Rectal smooth muscle tissue (tissue), 1 donor: ENCODE data around the gene CUZD1.
"Not testable (repeated sequence)": the region's sequence is repeated elsewhere in the genome, so short reads cannot be mapped to it uniquely, and the experiment has no call there.

Source experiments
- H3K27ac ChIP-seq: one replicate; pipeline ENCODE4 v1.7.0; 2013; ENCODE audit warnings: low read depth, low read length, inconsistent platforms
- H3K27me3 ChIP-seq: one replicate; pipeline ENCODE4 v1.7.0; 2013; ENCODE audit warnings: low read length; ENCODE audit not compliant: control insufficient read depth, insufficient read depth
- H3K36me3 ChIP-seq: one replicate; pipeline ENCODE4 v1.7.0; 2013; ENCODE audit warnings: low read length; ENCODE audit not compliant: control insufficient read depth, insufficient read depth
- H3K4me1 ChIP-seq: one replicate; pipeline ENCODE4 v1.7.0; 2013; ENCODE audit warnings: low read length; ENCODE audit not compliant: control insufficient read depth, insufficient read depth
- H3K4me3 ChIP-seq: one replicate; pipeline ENCODE4 v1.7.0; 2013; ENCODE audit warnings: low read length
- H3K9ac ChIP-seq: one replicate; pipeline ENCODE4 v1.7.0; 2013; ENCODE audit warnings: low read length

The CUZD1 gene, protein sequence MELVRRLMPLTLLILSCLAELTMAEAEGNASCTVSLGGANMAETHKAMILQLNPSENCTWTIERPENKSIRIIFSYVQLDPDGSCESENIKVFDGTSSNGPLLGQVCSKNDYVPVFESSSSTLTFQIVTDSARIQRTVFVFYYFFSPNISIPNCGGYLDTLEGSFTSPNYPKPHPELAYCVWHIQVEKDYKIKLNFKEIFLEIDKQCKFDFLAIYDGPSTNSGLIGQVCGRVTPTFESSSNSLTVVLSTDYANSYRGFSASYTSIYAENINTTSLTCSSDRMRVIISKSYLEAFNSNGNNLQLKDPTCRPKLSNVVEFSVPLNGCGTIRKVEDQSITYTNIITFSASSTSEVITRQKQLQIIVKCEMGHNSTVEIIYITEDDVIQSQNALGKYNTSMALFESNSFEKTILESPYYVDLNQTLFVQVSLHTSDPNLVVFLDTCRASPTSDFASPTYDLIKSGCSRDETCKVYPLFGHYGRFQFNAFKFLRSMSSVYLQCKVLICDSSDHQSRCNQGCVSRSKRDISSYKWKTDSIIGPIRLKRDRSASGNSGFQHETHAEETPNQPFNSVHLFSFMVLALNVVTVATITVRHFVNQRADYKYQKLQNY

DNA sequence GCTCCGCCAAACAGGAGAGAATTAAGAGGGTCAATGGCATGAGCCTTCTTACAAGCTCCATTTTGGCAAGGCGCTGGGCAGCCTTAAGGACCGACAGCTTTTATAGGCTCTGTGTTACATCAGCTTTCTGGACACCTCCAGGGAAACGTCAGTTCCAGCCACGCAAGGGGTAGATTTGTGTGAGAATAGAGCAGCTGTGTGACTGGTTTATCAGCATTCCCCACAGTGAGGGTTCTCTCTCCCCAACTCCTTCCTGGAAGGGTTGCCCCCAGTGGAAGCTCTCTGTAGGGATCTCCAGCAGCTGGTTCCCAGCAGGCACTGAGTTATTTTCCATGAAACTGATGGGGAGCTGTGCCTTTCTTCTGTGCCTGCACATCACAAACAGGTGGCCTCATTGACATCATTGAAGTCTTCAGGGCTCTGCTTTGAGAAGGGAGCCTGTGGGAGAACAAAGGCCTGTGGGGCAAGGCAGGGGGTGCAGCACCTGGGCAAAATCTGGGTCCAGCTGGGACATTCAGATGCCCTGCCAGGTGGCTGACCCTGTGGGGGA lies at the start of gene CUZD1:
CUZD1 (minus strand) TSS at position 75 of the 550 bp plus-strand sequence; CDS start at position 61, 14 bp downstream.
- Histone ChIP-seq H3K36me3 (no peaks in the 10 kb centered on the region), H3K4me1 (no peaks in the 10 kb centered on the region), H3K27me3 (no peaks in the 10 kb centered on the region), H3K9ac (no peak within 1 kb of the TSS), H3K27ac (no peak within 1 kb of the TSS), H3K4me3 (no peak within 1 kb of the TSS)

DNA sequence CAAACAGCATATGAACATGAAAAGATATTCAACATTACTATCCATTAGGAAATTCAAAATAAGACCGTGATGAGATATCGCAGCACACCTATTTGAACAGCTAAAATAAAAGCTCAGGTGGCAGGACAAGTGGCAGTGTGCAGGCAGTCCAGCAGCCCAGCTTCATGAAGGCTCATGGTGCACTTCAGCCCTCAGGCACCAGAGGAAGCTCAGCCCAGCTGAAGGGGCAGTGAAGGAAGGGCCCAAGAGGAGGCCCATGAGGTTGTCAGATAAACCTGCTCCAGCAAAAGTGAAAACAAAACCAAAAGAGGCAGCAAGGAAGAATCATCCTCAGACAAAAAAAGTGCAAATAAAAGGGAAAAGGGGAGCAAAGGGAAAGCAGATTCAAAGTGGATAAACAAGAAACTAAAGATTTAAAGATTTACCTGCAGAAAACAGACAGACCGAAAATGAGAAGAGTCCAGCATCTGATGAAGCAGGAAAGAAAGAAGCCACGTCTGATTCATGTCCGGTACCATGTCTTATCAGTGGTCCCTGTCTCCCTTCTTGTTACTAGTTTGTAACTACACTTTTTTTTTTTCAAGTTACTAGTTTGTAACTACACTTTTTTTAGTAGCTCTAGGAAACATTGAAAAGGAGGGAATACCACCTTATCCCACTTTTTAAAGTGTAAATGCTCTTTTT lies 48.7 kb upstream of the CUZD1 start:
- no peaks in the 10 kb centered on the region for H3K4me1 ChIP-seq
- no peaks in the 10 kb centered on the region for H3K36me3 ChIP-seq
- H3K27ac ChIP-seq: no peak overlapping the region
- H3K4me3 ChIP-seq: no peak overlapping the region
- no peaks in the 10 kb centered on the region for H3K27me3 ChIP-seq
- no peak overlapping the region for H3K9ac ChIP-seq

DNA sequence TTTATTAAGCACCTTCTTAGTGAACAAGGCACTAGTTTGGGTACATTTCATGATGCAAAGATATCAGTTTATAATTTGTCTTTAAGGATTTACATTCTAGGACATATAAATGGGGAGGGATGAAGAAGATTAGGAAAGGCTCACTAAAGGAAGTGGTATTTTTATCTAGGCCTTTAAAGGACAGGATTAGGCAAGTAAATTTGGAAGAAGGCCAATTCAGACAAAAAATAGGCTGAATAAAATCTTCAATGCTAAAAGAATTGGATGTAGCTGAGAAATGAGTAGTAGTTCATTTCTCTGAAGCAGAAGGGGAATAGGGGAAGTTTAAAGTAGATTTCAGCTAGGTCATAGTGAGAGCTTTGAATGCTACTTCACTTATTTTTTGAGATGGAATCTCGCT lies 38.5 kb upstream of the CUZD1 start:
- no peak overlapping the region for H3K4me3 ChIP-seq

DNA sequence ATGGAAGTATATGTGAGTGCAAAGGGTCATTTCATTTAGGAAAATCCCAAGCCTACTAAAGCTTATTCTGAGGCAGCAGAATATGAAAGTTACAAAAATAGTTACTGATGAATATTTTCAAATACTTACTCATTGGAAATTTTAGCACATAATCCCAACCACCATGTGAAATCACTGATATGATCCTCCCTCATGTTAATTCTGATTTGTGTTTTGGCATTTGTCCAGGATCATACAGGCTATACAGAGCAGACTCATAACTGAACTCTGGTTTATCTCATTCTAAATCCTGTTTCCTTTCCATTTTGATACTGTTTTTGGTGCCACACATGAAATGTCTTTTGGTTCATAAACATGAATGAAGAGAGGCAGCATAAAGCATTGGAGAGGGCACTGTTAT lies 37.1 kb upstream of the CUZD1 start:
- no peaks in the 10 kb centered on the region for H3K36me3 ChIP-seq
- H3K27ac ChIP-seq: no peak overlapping the region
- H3K9ac ChIP-seq: no peak overlapping the region
- H3K4me3 ChIP-seq: no peak overlapping the region
- no peaks in the 10 kb centered on the region for H3K4me1 ChIP-seq
- H3K27me3 ChIP-seq: peaks cover 2% of the 10 kb centered on the region

More for the DNA sequence above, 38.5 kb upstream of the CUZD1 start:
- Histone ChIP-seq H3K9ac (no peak overlapping the region), H3K27me3 (peaks cover 2% of the 10 kb centered on the region), H3K4me1 (no peaks in the 10 kb centered on the region), H3K36me3 (no peaks in the 10 kb centered on the region), H3K27ac (no peak overlapping the region)

DNA sequence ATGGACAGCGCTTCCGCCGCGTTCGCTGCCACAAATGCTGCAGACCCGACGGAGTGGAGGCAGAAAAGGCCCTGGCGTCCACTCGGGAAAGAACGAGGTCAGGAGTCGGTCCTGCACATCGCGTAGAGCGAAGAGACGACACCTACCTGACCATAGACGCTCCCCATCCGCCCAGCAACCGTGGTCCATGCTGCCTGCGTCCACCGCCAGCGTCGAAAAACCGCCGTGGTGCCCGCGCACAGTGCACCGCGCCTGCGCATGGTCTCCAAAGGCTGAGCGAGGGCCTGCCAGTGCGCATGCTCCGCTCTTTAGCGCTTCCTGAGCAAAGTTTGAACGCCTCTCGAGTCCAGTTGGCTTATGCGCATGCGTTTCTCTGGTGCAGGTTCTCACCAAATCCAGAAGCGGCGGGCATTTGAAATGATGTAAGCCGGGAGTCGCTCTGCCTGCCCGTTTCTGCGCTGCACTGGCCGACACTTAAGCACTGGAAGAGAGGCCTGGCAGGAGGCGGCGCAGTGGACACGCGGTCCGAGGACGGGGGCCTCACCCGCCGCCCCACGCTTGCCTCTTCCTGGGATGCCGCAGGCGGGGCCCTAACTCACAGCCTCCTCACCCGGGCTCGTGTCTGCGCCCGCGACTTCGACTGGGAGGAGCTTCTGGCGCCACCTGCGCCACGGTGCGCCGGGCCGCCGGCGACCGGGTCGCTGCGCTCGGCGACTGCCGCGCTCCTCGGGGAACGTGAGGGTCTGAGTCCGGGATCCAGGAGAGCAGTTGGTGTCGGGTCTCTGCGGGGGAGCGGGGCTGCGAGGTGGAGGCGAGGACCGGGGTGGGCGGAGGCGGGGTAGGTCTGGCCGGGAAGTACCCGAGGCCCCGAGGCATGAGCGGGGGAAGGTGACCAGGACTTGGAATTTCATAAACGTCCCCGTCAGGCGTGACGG lies 33.9 kb upstream of the CUZD1 start, which contains the start of gene FAM24B:
FAM24B (minus strand) TSS at position 243 of the 935 bp plus-strand sequence. CDS start 29,066 bp downstream, outside the sequence.
- Histone ChIP-seq H3K4me1 (no peaks in the 10 kb centered on the region), H3K27ac (no peak within 1 kb of the TSS), H3K9ac (peak within 1 kb of the TSS; percentile 57)

DNA sequence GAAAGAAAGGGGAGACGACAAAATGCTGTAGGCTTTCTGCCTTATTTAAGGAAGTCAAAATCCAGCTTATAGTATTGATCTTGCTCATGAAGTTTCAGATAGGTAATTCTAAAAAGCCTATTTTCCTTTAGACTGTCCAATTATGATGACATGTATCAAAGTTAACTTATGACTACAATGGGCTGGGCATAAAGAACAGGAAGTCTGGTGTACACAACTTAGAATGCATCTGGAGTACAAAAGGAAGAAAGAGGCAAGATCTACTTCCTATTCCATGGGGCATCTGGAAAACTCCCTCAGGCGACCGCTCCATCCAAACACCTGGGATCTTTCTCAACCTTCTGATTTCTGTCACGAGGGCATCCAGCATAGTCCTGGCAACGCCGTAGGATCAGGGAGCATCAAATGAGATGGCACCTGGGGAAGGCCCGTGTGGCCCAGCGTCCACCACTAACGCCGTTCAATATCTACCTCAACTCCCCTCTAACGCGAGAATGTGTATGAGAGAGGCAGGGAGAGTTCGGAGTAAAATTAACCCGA lies 33.2 kb upstream of the CUZD1 start:
- no peaks in the 10 kb centered on the region for H3K36me3 ChIP-seq
- H3K27ac ChIP-seq: no peak overlapping the region
- peaks cover 2% of the 10 kb centered on the region for H3K27me3 ChIP-seq
- H3K4me3 ChIP-seq: peak overlapping the region; percentile 86
- H3K9ac ChIP-seq: peak overlapping the region; percentile 57
- no peaks in the 10 kb centered on the region for H3K4me1 ChIP-seq

More for the DNA sequence above, 33.9 kb upstream of the CUZD1 start, which contains the start of gene FAM24B:
- H3K4me3 ChIP-seq: peak within 1 kb of the TSS; percentile 86
- H3K27me3 ChIP-seq: peaks cover 2% of the 10 kb centered on the region
- H3K36me3 ChIP-seq: no peaks in the 10 kb centered on the region

DNA sequence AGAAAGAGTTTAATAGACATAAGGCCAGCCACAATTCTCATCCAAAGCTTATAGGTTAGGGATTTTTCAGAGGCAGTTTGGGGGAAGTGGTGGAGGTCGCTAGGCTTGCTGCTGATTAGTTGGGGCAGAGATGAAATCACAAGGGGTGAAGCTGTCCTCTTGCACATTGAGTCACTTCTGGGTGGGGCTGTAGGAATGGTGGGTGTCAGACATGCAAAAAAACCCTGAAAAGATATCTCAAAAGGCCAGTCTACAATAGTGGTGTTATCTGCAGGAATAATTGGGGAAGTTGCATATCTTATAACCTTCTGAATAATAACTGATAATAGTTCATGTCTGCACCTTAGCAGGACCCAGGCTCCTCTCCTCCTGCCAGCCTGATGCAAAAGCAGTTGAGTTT lies 31.6 kb upstream of the CUZD1 start:
- Histone ChIP-seq H3K27ac (no peak overlapping the region), H3K27me3 (peaks cover 2% of the 10 kb centered on the region), H3K4me1 (no peaks in the 10 kb centered on the region), H3K4me3 (no peak overlapping the region), H3K36me3 (no peaks in the 10 kb centered on the region), H3K9ac (no peak overlapping the region)

DNA sequence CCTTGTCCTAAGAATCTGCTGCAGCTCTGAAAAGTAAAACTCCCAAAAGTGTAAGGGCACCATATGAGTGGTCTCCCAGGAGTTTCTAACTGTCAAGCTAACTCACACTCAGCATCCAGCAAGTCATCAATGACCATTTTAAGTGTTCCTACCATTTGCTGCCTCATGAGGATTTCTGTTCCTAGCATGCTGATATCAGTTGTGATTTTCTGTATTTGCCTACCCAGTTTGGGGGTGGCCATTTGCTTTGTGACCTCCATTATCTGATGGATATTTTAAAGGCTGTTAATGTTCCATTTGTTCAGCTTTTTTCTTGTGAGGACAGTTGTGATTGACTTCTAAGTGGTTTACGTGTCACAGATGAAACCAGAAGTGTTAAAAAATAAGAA lies 30.8 kb upstream of the CUZD1 start:
- H3K9ac ChIP-seq: no peak overlapping the region
- no peaks in the 10 kb centered on the region for H3K4me1 ChIP-seq
- peaks cover 2% of the 10 kb centered on the region for H3K27me3 ChIP-seq
- H3K4me3 ChIP-seq: no peak overlapping the region
- no peaks in the 10 kb centered on the region for H3K36me3 ChIP-seq
- H3K27ac ChIP-seq: no peak overlapping the region

DNA sequence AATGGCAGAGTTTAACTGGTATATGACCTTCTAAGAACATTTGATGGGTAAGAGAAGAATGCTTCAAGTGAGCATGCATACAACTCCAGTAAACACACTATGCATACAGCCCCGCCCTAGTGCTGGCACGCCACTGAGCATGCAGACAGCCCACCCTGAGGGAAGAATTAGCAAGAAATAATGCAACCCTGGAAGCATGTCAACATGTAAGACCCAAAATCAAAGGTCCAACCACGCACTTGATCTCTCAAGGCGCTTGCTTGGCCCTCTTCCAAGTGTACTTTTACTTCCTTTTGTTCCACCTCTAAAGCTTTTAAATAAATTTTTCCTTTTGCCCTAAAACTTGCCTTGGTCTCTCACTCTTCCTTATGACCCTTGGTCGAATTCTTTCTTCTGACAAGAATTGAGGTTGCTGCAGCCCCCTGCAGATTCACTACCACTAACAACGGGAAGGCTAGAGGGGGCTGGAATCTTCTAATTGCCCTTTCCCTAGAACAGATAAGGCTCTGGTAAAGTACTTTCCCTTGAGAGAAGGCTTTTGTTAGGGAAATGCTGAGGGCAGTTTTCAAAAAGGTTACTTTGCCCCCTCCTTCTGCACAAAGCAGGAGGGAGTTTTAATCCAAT lies 30.3 kb upstream of the CUZD1 start:
- Histone ChIP-seq H3K36me3 (no peaks in the 10 kb centered on the region), H3K4me3 (no peak overlapping the region), H3K9ac (no peak overlapping the region), H3K27me3 (peaks cover 2% of the 10 kb centered on the region), H3K27ac (no peak overlapping the region), H3K4me1 (no peaks in the 10 kb centered on the region)

DNA sequence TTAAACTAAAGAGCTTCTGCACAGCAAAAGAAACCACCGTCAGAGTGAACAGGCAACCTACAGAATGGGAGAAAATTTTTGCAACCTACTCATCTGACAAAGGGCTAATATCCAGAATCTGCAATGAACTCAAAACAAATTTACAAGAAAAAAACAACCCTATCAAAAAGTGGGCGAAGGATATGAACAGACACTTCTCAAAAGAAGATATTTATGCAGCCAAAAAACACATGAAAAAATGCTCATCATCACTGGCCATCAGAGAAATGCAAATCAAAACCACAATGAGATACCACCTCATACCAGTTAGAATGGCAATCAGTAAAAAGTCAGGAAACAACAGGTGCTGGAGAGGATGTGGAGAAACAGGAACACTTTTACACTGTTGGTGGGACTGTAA lies 26.3 kb upstream of the CUZD1 start:
- H3K4me3 ChIP-seq, H3K9ac ChIP-seq, H3K36me3 ChIP-seq, H3K27ac ChIP-seq, H3K4me1 ChIP-seq, H3K27me3 ChIP-seq: not testable (repeated sequence)

DNA sequence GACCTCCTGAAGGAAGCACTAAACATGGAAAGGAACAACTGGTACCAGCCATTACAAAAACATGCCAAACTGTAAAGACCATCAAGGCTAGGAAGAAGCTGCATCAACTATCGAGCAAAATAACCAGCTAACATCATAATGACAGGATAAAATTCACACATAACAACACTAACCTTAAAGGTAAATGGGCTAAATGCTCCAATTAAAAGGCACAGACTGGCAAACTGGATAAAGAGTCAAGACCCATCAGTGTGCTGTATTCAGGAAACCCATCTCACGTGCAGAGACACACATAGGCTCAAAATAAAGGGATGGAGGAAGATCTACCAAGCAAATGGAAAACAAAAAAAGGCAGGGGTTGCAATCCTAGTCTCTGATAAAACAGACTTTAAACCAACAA lies 23.1 kb upstream of the CUZD1 start:
- not testable (repeated sequence) for H3K27ac ChIP-seq, H3K4me3 ChIP-seq, H3K9ac ChIP-seq, H3K4me1 ChIP-seq, H3K36me3 ChIP-seq, H3K27me3 ChIP-seq
